NCI-H146 treated with DMSO at 0.1 percent for 48 hours (cell line): ENCODE results near the gene RHOC.
A peak's percentile ranks its signal among the peaks of the same experiment; 100 is the strongest.

Experiments
- DNase-seq: peaks from one replicate; lab custom pipeline; 2025; ENCODE audit not compliant: unreplicated experiment; lab: John Stamatoyannopoulos, UW

Gene RHOC

DNA sequence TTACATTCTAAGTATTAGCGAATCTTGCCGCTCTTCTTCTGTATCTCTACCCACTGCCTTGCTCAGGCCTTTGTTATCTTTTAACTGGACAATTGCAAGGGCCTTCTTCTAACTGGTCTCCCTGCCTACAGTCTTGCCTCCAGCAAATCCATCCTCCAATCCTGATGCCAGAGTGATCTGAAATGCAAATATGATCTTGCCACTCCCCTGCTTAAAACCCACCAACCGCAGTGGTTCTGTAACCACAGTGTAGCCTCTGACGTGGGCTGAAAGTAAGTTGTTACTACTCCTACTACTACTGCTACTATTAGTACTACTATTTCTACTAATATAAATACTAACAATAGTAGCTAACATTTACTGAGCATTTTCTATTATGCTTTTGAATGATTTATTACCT is 20.1 kb downstream of the RHOC start:
- DNase-seq: no peak

DNA sequence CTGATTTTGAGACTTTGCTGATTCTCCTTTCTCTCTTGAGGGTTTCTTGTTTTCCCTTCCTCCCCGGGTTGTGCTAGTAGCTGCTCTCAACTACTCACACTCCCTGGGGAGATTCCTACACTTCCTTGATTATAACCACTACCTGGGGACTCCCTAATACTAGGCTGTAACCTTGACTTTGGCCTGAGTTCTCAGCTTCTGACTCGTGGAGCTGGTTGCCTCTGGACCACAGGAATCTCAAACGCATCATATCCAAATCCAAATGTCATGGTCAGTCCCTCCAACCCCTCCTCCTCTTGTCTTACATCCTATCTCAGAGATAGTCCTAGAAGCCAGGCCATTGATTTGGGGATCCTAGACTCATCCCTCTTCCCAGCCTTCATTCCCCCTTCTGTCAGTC is 20.5 kb downstream of the RHOC start:
- DNase-seq: no peak

DNA sequence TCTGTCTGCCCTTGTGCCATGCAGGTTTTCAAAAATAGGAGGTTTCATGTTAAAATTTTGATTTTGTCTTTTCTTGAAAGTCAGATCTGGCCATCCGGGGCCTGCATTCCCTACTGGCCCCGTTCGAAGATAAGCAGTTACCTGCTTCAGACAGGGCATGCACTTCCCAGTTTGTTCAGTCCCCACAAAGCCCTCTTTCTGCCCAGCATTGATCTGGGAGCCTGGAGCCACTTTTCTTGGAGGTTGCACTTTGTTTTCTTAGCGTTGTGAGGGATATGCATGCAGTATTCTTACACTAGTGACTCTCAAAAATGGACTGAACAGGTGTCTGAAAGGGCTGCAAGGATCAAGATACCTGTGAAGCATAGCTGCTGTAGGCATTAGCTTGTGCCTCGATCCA is 21.0 kb downstream of the RHOC start:
- DNase-seq: no peak

DNA sequence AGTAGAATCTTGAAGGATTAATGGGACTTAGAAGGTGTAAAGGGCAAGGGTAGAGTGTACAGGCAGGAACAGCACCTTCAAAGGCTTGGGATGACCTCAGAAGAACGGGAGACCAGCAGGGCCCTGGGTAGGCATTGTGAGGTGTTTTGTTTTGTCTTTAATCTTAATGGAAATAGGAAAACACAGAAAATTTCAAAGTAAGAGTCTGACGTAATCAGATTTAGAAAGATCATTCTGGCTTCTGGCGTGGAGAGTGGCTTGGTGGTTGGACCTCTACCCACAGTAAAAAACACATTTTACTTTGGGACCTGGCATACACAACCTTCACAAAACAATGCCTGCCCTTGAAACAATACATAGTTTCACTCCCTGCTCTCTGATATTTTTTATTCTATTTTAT is 28.3 kb downstream of the RHOC start:
- no peak for DNase-seq

- no peak for DNase-seq
Observed at GRCh38 chr1:112677501-112677900, 29.4 kb downstream of the RHOC start.

DNA sequence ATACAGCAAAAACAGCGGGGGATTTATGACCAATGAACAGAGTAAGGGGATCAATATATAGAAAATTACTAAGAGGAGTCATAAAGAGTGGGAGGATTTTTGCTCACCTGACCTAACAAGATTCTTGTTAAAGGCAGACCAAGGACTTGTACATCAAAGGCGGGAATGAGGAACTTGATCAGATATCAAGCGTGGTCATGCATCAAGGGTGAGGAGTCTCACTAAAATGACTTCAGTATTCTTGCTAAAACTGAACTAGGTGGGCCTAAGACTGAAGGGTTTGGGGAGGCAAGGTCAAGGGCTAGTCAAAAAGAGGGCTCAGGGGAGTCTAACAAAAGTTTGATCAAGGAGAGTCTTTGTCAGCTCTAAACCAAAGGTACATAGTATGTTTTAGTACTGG is 30.4 kb downstream of the RHOC start:
- DNase-seq: no peak

DNA sequence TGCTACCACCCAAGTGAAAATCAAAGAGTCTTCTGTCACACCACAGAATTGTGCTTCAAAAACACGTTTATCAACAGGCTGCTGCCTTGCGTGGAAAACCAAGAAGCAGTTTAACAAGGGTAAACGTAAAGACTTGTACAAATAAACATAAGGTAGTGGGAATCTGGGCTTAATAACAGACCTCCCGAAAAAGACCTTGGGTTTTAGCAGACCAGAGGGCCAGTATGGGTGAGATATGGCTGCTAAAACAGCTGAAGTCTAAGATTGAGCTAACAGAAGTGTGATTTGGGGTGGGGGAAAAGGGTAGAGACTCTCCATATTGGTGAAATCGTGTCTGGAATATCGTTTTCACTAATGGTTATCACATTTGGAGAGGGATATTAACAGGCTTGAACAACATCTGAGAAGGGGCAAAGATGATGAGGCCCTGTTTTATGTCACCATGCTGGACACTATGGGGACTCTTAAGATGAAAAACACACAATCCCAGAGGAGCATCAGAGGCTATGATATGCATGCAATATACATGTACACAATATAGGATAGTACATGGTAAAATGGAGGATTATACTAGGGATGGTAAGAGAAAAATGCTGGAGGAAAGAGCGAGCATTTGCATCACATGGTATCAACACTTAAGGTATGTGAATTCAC is 31.1 kb downstream of the RHOC start:
- no peak for DNase-seq

DNA sequence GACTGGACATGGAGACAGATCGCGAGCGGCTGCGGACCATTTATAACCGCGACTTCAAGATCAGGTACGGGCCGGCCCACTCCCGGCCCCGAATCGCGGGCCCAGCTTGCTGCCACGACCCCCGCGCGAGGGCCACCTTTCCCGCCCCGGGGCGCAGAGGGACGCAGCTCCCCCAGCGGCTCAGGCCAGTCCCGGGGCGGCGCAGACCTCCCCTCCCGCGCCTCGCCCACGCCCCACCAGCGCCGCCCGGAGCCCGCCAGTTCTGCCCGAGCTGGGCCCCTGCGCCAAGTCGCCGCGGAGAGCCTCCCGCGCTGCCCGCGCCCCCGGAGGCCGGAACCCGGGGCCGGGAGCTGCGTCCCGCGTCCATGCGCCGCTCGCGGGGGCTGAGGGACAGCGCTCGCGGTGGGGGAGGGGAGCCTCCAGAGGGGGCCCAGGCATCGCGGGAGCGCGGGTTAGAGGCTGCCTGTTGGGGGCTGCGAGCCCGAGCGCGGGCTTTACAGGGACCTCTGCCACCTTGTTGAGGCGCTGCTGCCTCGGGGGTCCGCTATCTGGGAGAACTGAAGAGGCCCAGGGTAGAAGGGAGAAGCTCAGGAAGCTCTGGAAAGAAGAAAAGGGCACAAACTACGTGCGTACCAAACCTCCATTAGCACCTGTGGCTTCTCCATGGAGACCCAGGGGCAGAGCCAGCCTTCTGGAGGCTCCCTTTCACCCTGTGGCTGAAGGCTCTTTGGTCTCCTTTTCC is 31.8 kb downstream of the RHOC start:
- peak; percentile 16 for DNase-seq

DNA sequence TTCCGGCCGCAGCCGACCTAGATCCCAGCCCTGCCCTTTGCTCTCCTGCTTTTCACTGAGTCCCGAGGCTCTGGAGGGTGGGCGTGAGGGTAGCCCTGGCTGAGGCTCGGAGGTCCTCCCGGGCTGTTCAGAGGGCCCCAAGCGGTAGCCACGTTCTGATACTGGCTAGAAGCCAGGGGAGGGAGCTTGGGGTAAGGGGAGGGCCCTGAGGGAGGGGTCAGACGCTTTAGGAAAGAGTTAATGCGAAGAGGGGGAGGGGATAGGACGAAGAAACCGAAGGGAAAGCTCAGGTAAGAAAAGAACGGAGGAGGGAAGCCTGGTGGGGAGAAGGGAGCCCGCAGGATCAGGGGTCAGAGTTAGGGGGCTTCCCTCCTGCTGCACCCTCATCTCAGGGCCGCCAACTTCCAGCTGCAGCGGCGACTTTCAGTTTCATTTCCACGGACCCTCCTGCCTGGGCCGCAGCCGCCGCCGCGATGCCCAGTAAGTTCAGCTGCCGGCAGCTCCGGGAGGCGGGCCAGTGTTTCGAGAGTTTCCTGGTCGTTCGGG is 32.4 kb downstream of the RHOC start, which contains the start of gene MOV10:
TSS of gene MOV10 (plus strand) at position 220 of the 546 bp plus-strand sequence. CDS start at position 474, 254 bp downstream.
- DNase-seq: peak; percentile 70

GRCh38 chr1:112673592-112674439 is 33.1 kb downstream of the RHOC start:
- no peak for DNase-seq

DNA sequence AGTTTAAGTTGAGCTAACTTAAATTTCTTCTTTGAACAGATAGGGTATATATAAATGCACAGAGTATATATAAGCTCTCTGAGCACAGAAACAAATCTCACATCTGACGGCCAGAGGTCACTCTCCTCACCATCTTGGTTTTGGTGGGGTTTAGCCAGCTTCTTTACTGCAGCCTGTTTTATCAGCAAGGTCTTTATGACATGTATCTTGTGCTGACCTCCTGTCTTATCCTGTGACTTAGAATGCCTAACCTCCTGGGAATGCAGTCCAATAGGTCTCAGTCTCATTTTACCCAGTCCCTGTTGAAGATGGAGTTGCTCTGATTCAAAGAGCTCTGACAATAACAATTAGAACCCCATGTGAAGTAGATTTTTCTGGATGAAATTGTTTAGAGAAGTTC is 34.1 kb downstream of the RHOC start:
- DNase-seq: no peak

DNA sequence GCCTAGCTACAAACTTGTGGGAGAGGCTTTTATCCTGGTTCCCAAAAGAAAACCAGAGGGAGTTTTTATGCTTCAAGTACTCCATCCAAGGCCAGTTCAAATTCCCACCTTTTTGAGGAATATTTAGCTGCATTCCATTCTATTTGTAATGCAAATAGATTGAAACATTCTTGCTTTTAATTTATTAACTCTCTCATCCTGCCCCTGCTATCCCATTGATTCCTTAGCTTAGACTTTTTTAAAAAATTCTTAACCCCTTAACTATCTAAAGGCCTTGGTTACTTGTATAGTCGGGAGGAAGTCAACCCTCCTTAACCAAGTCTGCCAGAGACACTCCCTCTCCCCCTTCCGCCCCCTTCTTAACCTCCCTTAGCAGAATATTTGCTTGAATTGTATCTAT is 34.9 kb downstream of the RHOC start:
- no peak for DNase-seq

- DNase-seq: no peak
Observed at GRCh38 chr1:112666946-112667345, 40.0 kb downstream of the RHOC start.

DNA sequence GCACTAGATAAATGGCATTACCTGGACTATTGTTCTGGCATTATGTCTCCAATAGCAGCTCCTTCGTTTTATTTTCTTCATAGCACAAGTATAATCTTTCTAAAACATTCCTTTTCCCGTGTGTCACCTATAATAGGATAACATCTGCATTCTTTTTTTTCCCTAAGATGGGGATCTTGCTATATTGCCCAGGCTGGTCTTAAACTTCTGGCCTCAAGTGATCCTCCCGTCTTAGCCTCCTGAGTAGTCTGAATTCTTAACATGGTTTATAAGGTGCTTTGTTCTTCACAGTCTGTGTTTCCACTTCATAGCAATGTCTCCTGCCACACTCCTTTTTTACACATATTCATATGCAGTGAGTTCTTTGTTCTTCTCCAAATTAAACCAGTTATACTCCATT is 41.1 kb downstream of the RHOC start:
- DNase-seq: no peak

DNA sequence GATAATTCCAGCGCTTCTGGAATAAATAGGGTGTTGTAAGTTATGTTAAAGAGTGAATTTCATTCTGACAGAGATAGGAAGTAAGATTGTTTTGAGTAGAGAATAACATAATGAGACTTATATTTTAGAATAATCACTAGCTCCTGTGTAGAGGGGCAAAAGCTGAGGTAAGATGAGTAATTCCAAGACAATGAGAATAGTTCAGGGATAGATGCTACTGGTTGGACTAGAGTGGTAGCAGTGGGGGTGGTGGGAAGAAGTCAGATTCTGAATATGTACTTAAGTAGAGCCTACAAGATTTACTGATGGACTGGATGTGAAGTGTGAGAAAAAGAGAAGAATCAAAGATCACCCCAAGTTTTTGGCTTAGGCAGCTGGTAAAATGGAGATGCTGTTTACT is 55.7 kb downstream of the RHOC start:
- DNase-seq: no peak
